Bronchial epithelial cell (primary cell): ENCODE measurements around the gene MTA3. TPM values are rescaled to one million over a fixed set of nuclear protein-coding genes. Genes with fewer than 3 reads are reported as not detected.

Experiments used
- DNase-seq: peaks from one replicate; pipeline ENCODE4 v3.0.0-alpha.2; 2010; ENCODE audit warnings: low read depth
- FAIRE-seq: peaks from 2 replicates; lab custom pipeline; 2011; peaks lifted over from hg19 to GRCh38; lab: Jason Lieb, UNC
- H3K27me3 ChIP-seq: 2 replicates; pipeline ENCODE4 v1.5.1; 2011; ENCODE audit warnings: low read length; ENCODE audit not compliant: control insufficient read depth, insufficient read depth
- H3K36me3 ChIP-seq: 2 replicates; pipeline ENCODE4 v1.5.1; 2011; ENCODE audit warnings: low read length; ENCODE audit not compliant: control insufficient read depth, insufficient read depth
- H3K4me3 ChIP-seq: 2 replicates; pipeline ENCODE4 v1.5.1; 2011; ENCODE audit warnings: mild to moderate bottlenecking, low read depth, low read length, control low read depth
- CTCF ChIP-seq: IDR thresholded peaks from 2 replicates; pipeline ENCODE4 v1.5.1; 2011; ENCODE audit warnings: mild to moderate bottlenecking, moderate library complexity, low read length, control low read depth, inconsistent platforms; ENCODE audit not compliant: insufficient read depth, severe bottlenecking
- total RNA-seq: library from RNA; depleted of rRNA; stranded (reverse); fragments of >200 nt; gene quantifications from 2 replicates; pipeline ENCODE4 v1.2.1, GENCODE V29; 2014

MTA3 gene
- total RNA-seq, 1 donor from 2014 or later: 18.2 TPM

GRCh38 chr2:42795275-42795674 is 226.8 kb downstream of the MTA3 start:
- DNase-seq: no peak
- no peak overlapping the region for H3K4me3 ChIP-seq
- H3K36me3 ChIP-seq: no peaks in the 10 kb centered on the region
- no peak for FAIRE-seq
- no peak for TF ChIP-seq CTCF
- H3K27me3 ChIP-seq: no peaks in the 10 kb centered on the region

DNA sequence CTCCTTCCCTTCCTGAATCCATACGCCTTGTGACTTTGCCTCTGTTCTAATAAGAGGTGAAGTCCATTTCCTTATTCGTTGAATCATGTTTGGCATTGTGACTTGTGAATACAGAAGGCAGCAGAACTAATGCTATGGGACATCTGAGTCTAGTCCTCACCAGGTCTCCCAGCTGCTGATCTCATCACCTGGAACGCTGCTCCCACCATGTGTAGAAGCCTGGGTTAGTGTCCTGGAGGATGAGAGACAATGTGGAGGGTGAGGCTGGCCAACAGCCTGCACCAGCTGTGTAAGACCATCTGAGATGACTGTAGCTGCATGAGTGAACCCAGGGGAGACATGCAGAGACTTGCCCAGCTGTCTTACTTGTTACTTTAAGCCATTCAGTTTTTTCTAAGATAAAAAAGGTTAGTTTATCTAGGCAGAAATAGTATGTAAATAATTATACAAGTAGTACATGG is 227.4 kb downstream of the MTA3 start:
- FAIRE-seq (no peak), DNase-seq (peak; percentile 96)
- TF ChIP-seq CTCF: no peak
- no peaks in the 10 kb centered on the region for H3K27me3 ChIP-seq
- no peaks in the 10 kb centered on the region for H3K36me3 ChIP-seq
- H3K4me3 ChIP-seq: no peak overlapping the region

- Histone ChIP-seq H3K27me3 (no peaks in the 10 kb centered on the region), H3K36me3 (no peaks in the 10 kb centered on the region), H3K4me3 (no peak overlapping the region)
- no peak for TF ChIP-seq CTCF
- peak; percentile 44 for DNase-seq
- no peak for FAIRE-seq
These were observed 228.2 kb downstream of the MTA3 start for GRCh38 chr2:42796427-42797248.

GRCh38 chr2:42797281-42797680 is 228.8 kb downstream of the MTA3 start:
- H3K4me3 ChIP-seq: no peak overlapping the region
- H3K36me3 ChIP-seq: no peaks in the 10 kb centered on the region
- no peak for FAIRE-seq
- DNase-seq: no peak
- no peaks in the 10 kb centered on the region for H3K27me3 ChIP-seq
- no peak for TF ChIP-seq CTCF

DNA sequence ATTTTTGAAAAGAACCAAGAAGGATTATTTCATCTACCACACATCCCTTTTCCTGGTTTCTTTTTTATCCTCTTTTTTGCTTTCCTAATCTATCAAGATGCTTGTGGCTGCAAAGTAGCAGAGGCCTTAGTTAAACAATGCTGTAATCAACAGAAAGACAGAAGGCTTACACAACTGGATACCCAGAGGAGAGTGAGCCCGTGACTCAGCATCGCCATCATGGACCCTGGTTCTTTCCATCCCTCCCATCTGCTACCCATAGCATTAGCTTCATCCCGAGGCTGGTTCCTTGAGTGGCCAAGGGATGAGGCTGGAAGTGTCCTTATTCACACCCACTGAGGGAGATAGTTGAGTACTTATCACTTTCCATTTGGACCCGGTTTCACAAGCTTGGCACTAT is 231.4 kb downstream of the MTA3 start:
- H3K4me3 ChIP-seq: no peak overlapping the region
- no peak for TF ChIP-seq CTCF
- DNase-seq (no peak), FAIRE-seq (no peak)
- no peaks in the 10 kb centered on the region for H3K27me3 ChIP-seq
- H3K36me3 ChIP-seq: no peaks in the 10 kb centered on the region
